Endothelial cell of umbilical vein (primary cell): ENCODE measurements around the gene MS4A13. TPM values are rescaled to one million over a fixed set of nuclear protein-coding genes. Genes with fewer than 3 reads are reported as not detected.

ENCODE experiments used
- BruUV-seq: library from RNA; stranded (reverse); fragments of 400-500 nt; replicated peaks from 2 replicates; lab custom pipeline; 2021; lab: Mats Ljungman, UMichigan
- CTCF ChIA-PET: fragments of 300-600, 350-600 bp; sonication (Branson Sonifier 250); formaldehyde crosslinking; loops from one replicate; lab custom pipeline; 2021; ENCODE audit warnings: antibody characterized with exemption, inconsistent platforms; lab: Charles Lee
- POLR2A ChIA-PET: fragments of 300-600, 350-600 bp; sonication (Branson Sonifier 250); formaldehyde crosslinking; loops from one replicate; lab custom pipeline; 2021; ENCODE audit warnings: antibody characterized with exemption, inconsistent platforms; lab: Charles Lee
- DNase-seq: peaks from one replicate; pipeline ENCODE4 v3.0.0-alpha.2; 2011; ENCODE audit warnings: low read depth, low spot score
- FAIRE-seq: peaks from 2 replicates; lab custom pipeline; 2011; peaks lifted over from hg19 to GRCh38; lab: Jason Lieb, UNC
- H2AFZ ChIP-seq: 2 replicates; pipeline ENCODE4 v1.6.0; 2012; ENCODE audit warnings: low read depth, low read length, control low read depth, inconsistent platforms
- H3K27ac ChIP-seq: 2 replicates; pipeline ENCODE4 v1.5.1; 2011; ENCODE audit warnings: low read depth, mild to moderate bottlenecking, control low read depth, low read length, moderate library complexity; ENCODE audit not compliant: insufficient read depth
- H3K27me3 ChIP-seq, 2 experiments: 2 replicates each; pipeline versions ENCODE4 v1.6.0 to v1.6.1; 2011; ENCODE audit warnings: low read length in 2 of 2, mixed read lengths in 1 of 2; ENCODE audit not compliant: control insufficient read depth in 2 of 2, insufficient read depth in 2 of 2
- H3K36me3 ChIP-seq, 2 experiments: 2 replicates in 1 of 2; 3 replicates in 1 of 2; pipeline ENCODE4 v1.5.1; 2011; ENCODE audit warnings: low read length in 2 of 2, mild to moderate bottlenecking in 1 of 2, moderate library complexity in 1 of 2; ENCODE audit not compliant: control insufficient read depth in 2 of 2, insufficient read depth in 2 of 2; ENCODE audit errors: extremely low read depth in 1 of 2
- H3K4me1 ChIP-seq: 3 replicates; pipeline ENCODE4 v1.5.1; 2011; ENCODE audit warnings: mild to moderate bottlenecking, low read length; ENCODE audit not compliant: control insufficient read depth, insufficient read depth; ENCODE audit errors: extremely low read depth
- H3K4me2 ChIP-seq: 2 replicates; pipeline ENCODE4 v1.6.1; 2011; ENCODE audit warnings: low read length, control low read depth, mixed read lengths; ENCODE audit not compliant: insufficient read depth
- H3K4me3 ChIP-seq, 3 experiments: fragments of 200-600 bp in 1 of 3; sonication (generic), shearing (Covaris generic) in 1 of 3; replicated peaks in 1 of 3; 2 replicates each; pipeline ENCODE4 v1.5.1; 2011 to 2016; ENCODE audit warnings: control low read depth in 3 of 3, low read length in 3 of 3, mild to moderate bottlenecking in 2 of 3, inconsistent platforms in 1 of 3, low read depth in 1 of 3, moderate library complexity in 1 of 3; ENCODE audit not compliant: insufficient read depth in 1 of 3
- H3K79me2 ChIP-seq: 2 replicates; pipeline ENCODE4 v1.6.0; 2012; ENCODE audit warnings: low read length, inconsistent platforms; ENCODE audit not compliant: control insufficient read depth, insufficient read depth
- H3K9ac ChIP-seq: replicated peaks from 2 replicates; pipeline ENCODE3; 2011; ENCODE audit warnings: low read length, control low read depth; ENCODE audit not compliant: insufficient read depth; ENCODE audit errors: extremely low read depth
- H3K9me1 ChIP-seq: replicated peaks from 3 replicates; pipeline ENCODE4 v1.6.0; 2011; ENCODE audit warnings: mild to moderate bottlenecking, low read length; ENCODE audit not compliant: control insufficient read depth, insufficient read depth; ENCODE audit errors: extremely low read depth
- H3K9me3 ChIP-seq: replicated peaks from 2 replicates; pipeline ENCODE4 v1.5.1; 2012; ENCODE audit warnings: low read length, inconsistent platforms; ENCODE audit not compliant: control insufficient read depth, insufficient read depth
- H4K20me1 ChIP-seq: replicated peaks from 2 replicates; pipeline ENCODE3; 2011; ENCODE audit warnings: mild to moderate bottlenecking, low read length; ENCODE audit not compliant: control insufficient read depth, insufficient read depth; ENCODE audit errors: extremely low read depth
- CTCF ChIP-seq, 2 donors: IDR thresholded peaks; 1 replicate in 1 of 2; 2 replicates in 1 of 2; pipeline ENCODE4 v1.5.1; 2011; ENCODE audit warnings: low read length in 2 of 2, mild to moderate bottlenecking in 2 of 2, moderate library complexity in 2 of 2, control low read depth in 1 of 2, inconsistent platforms in 1 of 2, low read depth in 1 of 2; ENCODE audit not compliant: insufficient read depth in 1 of 2; ENCODE audit errors: extremely low read depth in 1 of 2
- EZH2 ChIP-seq: IDR thresholded peaks from 2 replicates; pipeline ENCODE4 v1.6.1; 2012; ENCODE audit warnings: borderline replicate concordance, low read depth, mild to moderate bottlenecking, moderate library complexity, low read length, inconsistent platforms; ENCODE audit not compliant: severe bottlenecking
- FOS ChIP-seq: IDR thresholded peaks from 2 replicates; pipeline ENCODE4 v1.6.1; 2011; ENCODE audit warnings: mild to moderate bottlenecking, low read length, moderate library complexity, borderline replicate concordance; ENCODE audit not compliant: insufficient read depth
- GATA2 ChIP-seq: IDR thresholded peaks from 2 replicates; pipeline ENCODE4 v1.7.0; 2011; ENCODE audit warnings: low read depth, mild to moderate bottlenecking, moderate library complexity, mixed read lengths, low read length; ENCODE audit not compliant: insufficient read length, insufficient read depth
- JUN ChIP-seq: IDR thresholded peaks from 2 replicates; pipeline ENCODE4 v1.6.1; 2011; ENCODE audit warnings: borderline replicate concordance, low read depth; ENCODE audit not compliant: insufficient read length, insufficient read depth
- MYC ChIP-seq: IDR thresholded peaks from one replicate; pipeline ENCODE4 v1.6.1; 2011; ENCODE audit warnings: mild to moderate bottlenecking, low read depth, low read length
- POLR2A ChIP-seq: IDR thresholded peaks from 2 replicates; pipeline ENCODE4 v1.6.1; 2012; ENCODE audit warnings: low read depth, mild to moderate bottlenecking, control low read depth, low read length
- POLR2AphosphoS5 ChIP-seq: IDR thresholded peaks from 2 replicates; pipeline ENCODE4 v1.6.1; 2012; ENCODE audit warnings: low read depth, mild to moderate bottlenecking, control low read depth, low read length, moderate library complexity; ENCODE audit not compliant: insufficient read depth
- dilution Hi-C: fragments of 300-500 bp; cut with MboI; formaldehyde crosslinking; loops from one replicate; pipeline ENCODE4 v1.15.0; 2019; ENCODE audit warnings: low sequenced_read_pairs; ENCODE audit not compliant: extremely low pct_ligation_motif_present
- intact Hi-C: fragments of 100-400 bp; cut with micrococcal nuclease; formaldehyde crosslinking; loops from one replicate; pipeline ENCODE4 v1.10.0; 2022
- polyA plus RNA-seq, 4 experiments: library from polyadenylated mRNA; depleted of rRNA in 3 of 4; stranded (reverse) in 3 of 4; unstranded in 1 of 4; fragments of >200 nt; gene quantifications; 2 replicates each; pipeline versions ENCODE4 v1.2.1 to v1.2.3, GENCODE V29; 2011 to 2012; ENCODE audit warnings: missing spikeins in 1 of 4
- total RNA-seq: library from RNA; stranded (reverse); gene quantifications from 2 replicates; pipeline ENCODE4 v1.2.3, GENCODE V29; 2021

The MS4A13 gene
- total and polyA plus RNA-seq, 2 donors (not counting 3 experiments of a cell fraction or from before 2014, with no cell fraction given), result not detected

- Histone ChIP-seq H4K20me1 (no peaks in the 10 kb centered on the region), H3K27ac (no peak overlapping the region), H2AFZ (no peak overlapping the region), H3K36me3 (no peaks in the 10 kb centered on the region), H3K4me1 (no peaks in the 10 kb centered on the region), H3K79me2 (no peaks in the 10 kb centered on the region), H3K4me3 (no peak overlapping the region), H3K9ac (no peak overlapping the region), H3K9me1 (no peaks in the 10 kb centered on the region), H3K27me3 (no peaks in the 10 kb centered on the region), H3K4me2 (no peak overlapping the region), H3K9me3 (no peaks in the 10 kb centered on the region)
- CTCF ChIA-PET, result no interaction called here
- no TSS peak for BruUV-seq
- TF ChIP-seq JUN, result no peak
- FAIRE-seq (no peak), DNase-seq (no peak)
- dilution Hi-C loops (no loop called here), intact Hi-C loops (no loop called here)
- POLR2A ChIA-PET, result no interaction called here
These were observed 28.9 kb downstream of the MS4A13 start for GRCh38 chr11:60544077-60544476.

- FAIRE-seq, result no peak
- CTCF ChIA-PET, result interaction anchor here (0.9 kb wide), 1 partner anchor 15 kb away, joined by 3 read pairs; no protein-coding TSS in a partner anchor
- TF ChIP-seq GATA2 (no peak), POLR2AphosphoS5 (no peak), POLR2A (no peak), MYC (no peak), EZH2 (no peak), FOS (no peak), CTCF (IDR thresholded peaks at IDR 0.05; ENCODE audit: extremely low read depth in 1 of 2, insufficient read depth in 1 of 2, low read depth in 1 of 2, low read length in 2 of 2) (no peak)
These were observed 46.1 kb downstream of the MS4A13 start for GRCh38 chr11:60561254-60561653.

More at GRCh38 chr11:60561254-60561653, 46.1 kb downstream of the MS4A13 start:
- Histone ChIP-seq H3K4me2 (no peak overlapping the region), H3K27ac (no peak overlapping the region), H4K20me1 (no peaks in the 10 kb centered on the region), H3K36me3 (no peaks in the 10 kb centered on the region), H3K4me1 (no peaks in the 10 kb centered on the region), H3K9ac (no peak overlapping the region), H3K4me3 (no peak overlapping the region), H3K79me2 (no peaks in the 10 kb centered on the region), H3K9me3 (peaks cover 2% of the 10 kb centered on the region), H2AFZ (no peak overlapping the region), H3K27me3 (no peaks in the 10 kb centered on the region), H3K9me1 (no peaks in the 10 kb centered on the region)
- intact Hi-C loops (no loop called here), dilution Hi-C loops (no loop called here)
- no TSS peak for BruUV-seq
- POLR2A ChIA-PET, result no interaction called here
- no peak for DNase-seq
